ENCODE measurements around the gene VPS33B.

DNA sequence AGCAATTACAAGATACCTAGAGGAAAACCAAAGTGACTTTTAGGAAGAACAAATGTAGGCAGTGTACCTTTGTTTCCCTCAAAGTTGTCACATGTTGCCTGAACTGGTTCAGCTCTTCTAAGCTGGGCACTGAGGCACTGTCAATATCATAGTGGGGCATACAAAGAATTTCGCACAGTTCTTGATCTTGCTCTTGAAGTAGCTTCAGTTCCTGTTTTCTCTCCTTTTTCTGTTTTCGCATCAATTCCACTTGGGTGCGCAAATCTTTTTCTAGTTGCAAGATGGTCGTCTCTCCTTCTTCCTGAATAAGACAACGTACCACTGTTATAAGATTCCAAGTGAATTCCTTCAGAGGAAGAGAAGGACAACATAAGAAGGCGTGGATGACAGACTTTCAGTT lies 40.7 kb downstream of the VPS33B start:
- TF ChIP-seq POLR2AphosphoS5 (IDR thresholded peaks at IDR 0.05; ENCODE audit: borderline replicate concordance, low read depth, low read length) (no peak), EZH2 (IDR thresholded peaks at IDR 0.05) (no peak), FOXP2 (optimal IDR thresholded peaks at IDR 0.05; ENCODE audit: control extremely low read depth, extremely low read length, insufficient read depth) (no peak)

Measured in SK-N-MC (cell line).